Neural cell (in vitro differentiated cells): Measurements from ENCODE around the gene PCED1A. TPM values are rescaled to one million over a fixed set of nuclear protein-coding genes. Genes with fewer than 3 reads are reported as not detected.

Source experiments
- H2AFZ ChIP-seq: fragments of 200-600, 300-800 bp; sonication (generic), shearing (Covaris generic); 2 replicates; pipeline ENCODE4 v1.6.0; 2014; ENCODE audit warnings: low read depth, mild to moderate bottlenecking, antibody characterized with exemption, low read length, moderate library complexity
- H3F3A ChIP-seq: fragments of 200-600 bp; shearing (Covaris generic); 2 replicates; pipeline ENCODE4 v1.6.1; 2016; ENCODE audit warnings: mild to moderate bottlenecking, moderate library complexity, mixed read lengths, antibody characterized with exemption, low read length; ENCODE audit not compliant: insufficient read depth, poor library complexity, severe bottlenecking
- H3K27ac ChIP-seq: fragments of 200-600, 300-800 bp; sonication (generic), shearing (Covaris generic); 2 replicates; pipeline ENCODE4 v1.5.1; 2014; ENCODE audit warnings: mild to moderate bottlenecking, low read length, moderate library complexity
- H3K27me3 ChIP-seq: fragments of 300-800, 200-600 bp; sonication (generic), shearing (Covaris generic); 2 replicates; pipeline ENCODE4 v1.6.0; 2014; ENCODE audit warnings: mild to moderate bottlenecking, low read depth, low read length, moderate library complexity; ENCODE audit not compliant: insufficient read depth
- H3K36me3 ChIP-seq: fragments of 300-800, 200-600 bp; sonication (generic), shearing (Covaris generic); 2 replicates; pipeline ENCODE4 v1.5.1; 2014; ENCODE audit warnings: mild to moderate bottlenecking, antibody characterized with exemption, low read length, moderate library complexity; ENCODE audit not compliant: insufficient read depth
- H3K4me2 ChIP-seq: fragments of 300-800, 200-600 bp; sonication (generic), shearing (Covaris generic); 2 replicates; pipeline ENCODE4 v1.6.0; 2014; ENCODE audit warnings: mild to moderate bottlenecking, low read length
- H3K4me3 ChIP-seq: fragments of 300-800, 200-600 bp; sonication (generic), shearing (Covaris generic); 2 replicates; pipeline ENCODE4 v1.5.1; 2014; ENCODE audit warnings: mild to moderate bottlenecking, low read length, moderate library complexity
- H3K79me2 ChIP-seq: fragments of 200-600 bp; shearing (Covaris generic); replicated peaks from 2 replicates; pipeline ENCODE4 v1.6.0; 2014; ENCODE audit warnings: mild to moderate bottlenecking, low read length, moderate library complexity; ENCODE audit not compliant: insufficient read depth
- H3K9ac ChIP-seq: fragments of 300-800, 200-600 bp; sonication (generic), shearing (Covaris generic); 2 replicates; pipeline ENCODE4 v1.6.1; 2016; ENCODE audit warnings: mild to moderate bottlenecking, low read length, mixed read lengths
- H3K9me2 ChIP-seq: fragments of 200-600 bp; shearing (Covaris generic); 2 replicates; pipeline ENCODE4 v1.6.1; 2016; ENCODE audit warnings: mild to moderate bottlenecking, low read length, mixed read lengths; ENCODE audit not compliant: insufficient read depth
- H3K9me3 ChIP-seq: fragments of 200-600, 300-800 bp; sonication (generic), shearing (Covaris generic); 2 replicates; pipeline ENCODE4 v1.6.1; 2016; ENCODE audit warnings: mild to moderate bottlenecking, mixed run types, low read length, moderate library complexity, mixed read lengths
- H4K20me1 ChIP-seq: fragments of 200-600 bp; shearing (Covaris generic); 2 replicates; pipeline ENCODE4 v1.6.1; 2016; ENCODE audit warnings: mild to moderate bottlenecking, mixed run types; ENCODE audit not compliant: insufficient read depth
- EP300 ChIP-seq: fragments of 450-650 bp; conservative IDR thresholded peaks from 2 replicates; pipeline ENCODE4 v1.6.1; 2014; ENCODE audit warnings: antibody characterized with exemption, mild to moderate bottlenecking, moderate library complexity; ENCODE audit not compliant: poor library complexity, severe bottlenecking
- EZH2 ChIP-seq: fragments of 200-600, 300-800 bp; shearing (Covaris generic), sonication (generic); IDR thresholded peaks from 2 replicates; pipeline ENCODE4 v1.6.1; 2014; ENCODE audit warnings: antibody characterized with exemption, low read length, borderline replicate concordance, mild to moderate bottlenecking; ENCODE audit not compliant: insufficient read depth, poor library complexity, severe bottlenecking
- MXI1 ChIP-seq: fragments of 450-650 bp; conservative IDR thresholded peaks from 2 replicates; pipeline ENCODE4 v1.6.1; 2014; ENCODE audit warnings: antibody characterized with exemption, mild to moderate bottlenecking; ENCODE audit not compliant: poor library complexity, severe bottlenecking
- POLR2AphosphoS5 ChIP-seq: IDR thresholded peaks from 2 replicates; pipeline ENCODE4 v1.6.1; 2012
- RAD21 ChIP-seq: fragments of 450-650 bp; conservative IDR thresholded peaks from 2 replicates; pipeline ENCODE4 v1.6.1; 2014; ENCODE audit warnings: antibody characterized with exemption, mild to moderate bottlenecking, moderate library complexity
- SMC3 ChIP-seq: fragments of 450-650 bp; conservative IDR thresholded peaks from 2 replicates; pipeline ENCODE4 v1.6.1; 2014; ENCODE audit warnings: antibody characterized with exemption, mild to moderate bottlenecking, moderate library complexity; ENCODE audit not compliant: poor library complexity
- TAF1 ChIP-seq: IDR thresholded peaks from 2 replicates; pipeline ENCODE4 v1.6.1; 2012; ENCODE audit warnings: low read depth
- polyA plus RNA-seq: library from polyadenylated mRNA; depleted of rRNA; stranded (reverse); fragments of >200 nt; gene quantifications from 2 replicates; pipeline ENCODE4 v1.2.3, GENCODE V29; 2014
- TF ChIP-seq, protein P1 (sequence below): IDR thresholded peaks from 2 replicates; pipeline ENCODE4 v1.6.1; 2012; ENCODE audit warnings: borderline replicate concordance
- TF ChIP-seq, protein P2 (sequence below): fragments of 450-650 bp; IDR thresholded peaks from 2 replicates; pipeline ENCODE4 v1.5.1; 2014; ENCODE audit warnings: antibody characterized with exemption, mild to moderate bottlenecking, moderate library complexity; ENCODE audit not compliant: poor library complexity, severe bottlenecking

The PCED1A gene
- polyA plus RNA-seq, 1 donor from 2014 or later: 132 TPM

GRCh38 chr20:2820896-2821869 is 19.3 kb downstream of the PCED1A start:
- H2AFZ ChIP-seq: no peak overlapping the region
- H3K27me3 ChIP-seq: peaks cover 23% of the 10 kb centered on the region
- H3K4me2 ChIP-seq: no peak overlapping the region

GRCh38 chr20:2820084-2820895 is 20.2 kb downstream of the PCED1A start:
- Histone ChIP-seq H3K27ac (no peak overlapping the region), H3K27me3 (peaks cover 23% of the 10 kb centered on the region), H3K4me3 (no peak overlapping the region), H3F3A (no peaks in the 10 kb centered on the region), H4K20me1 (no peaks in the 10 kb centered on the region), H2AFZ (no peak overlapping the region), H3K9ac (no peak overlapping the region), H3K9me3 (no peaks in the 10 kb centered on the region), H3K4me2 (no peak overlapping the region), H3K9me2 (no peaks in the 10 kb centered on the region), H3K36me3 (no peaks in the 10 kb centered on the region), H3K79me2 (no peaks in the 10 kb centered on the region)
- TF ChIP-seq, protein P1, sequence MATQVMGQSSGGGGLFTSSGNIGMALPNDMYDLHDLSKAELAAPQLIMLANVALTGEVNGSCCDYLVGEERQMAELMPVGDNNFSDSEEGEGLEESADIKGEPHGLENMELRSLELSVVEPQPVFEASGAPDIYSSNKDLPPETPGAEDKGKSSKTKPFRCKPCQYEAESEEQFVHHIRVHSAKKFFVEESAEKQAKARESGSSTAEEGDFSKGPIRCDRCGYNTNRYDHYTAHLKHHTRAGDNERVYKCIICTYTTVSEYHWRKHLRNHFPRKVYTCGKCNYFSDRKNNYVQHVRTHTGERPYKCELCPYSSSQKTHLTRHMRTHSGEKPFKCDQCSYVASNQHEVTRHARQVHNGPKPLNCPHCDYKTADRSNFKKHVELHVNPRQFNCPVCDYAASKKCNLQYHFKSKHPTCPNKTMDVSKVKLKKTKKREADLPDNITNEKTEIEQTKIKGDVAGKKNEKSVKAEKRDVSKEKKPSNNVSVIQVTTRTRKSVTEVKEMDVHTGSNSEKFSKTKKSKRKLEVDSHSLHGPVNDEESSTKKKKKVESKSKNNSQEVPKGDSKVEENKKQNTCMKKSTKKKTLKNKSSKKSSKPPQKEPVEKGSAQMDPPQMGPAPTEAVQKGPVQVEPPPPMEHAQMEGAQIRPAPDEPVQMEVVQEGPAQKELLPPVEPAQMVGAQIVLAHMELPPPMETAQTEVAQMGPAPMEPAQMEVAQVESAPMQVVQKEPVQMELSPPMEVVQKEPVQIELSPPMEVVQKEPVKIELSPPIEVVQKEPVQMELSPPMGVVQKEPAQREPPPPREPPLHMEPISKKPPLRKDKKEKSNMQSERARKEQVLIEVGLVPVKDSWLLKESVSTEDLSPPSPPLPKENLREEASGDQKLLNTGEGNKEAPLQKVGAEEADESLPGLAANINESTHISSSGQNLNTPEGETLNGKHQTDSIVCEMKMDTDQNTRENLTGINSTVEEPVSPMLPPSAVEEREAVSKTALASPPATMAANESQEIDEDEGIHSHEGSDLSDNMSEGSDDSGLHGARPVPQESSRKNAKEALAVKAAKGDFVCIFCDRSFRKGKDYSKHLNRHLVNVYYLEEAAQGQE: no peak
- TF ChIP-seq, protein P2, sequence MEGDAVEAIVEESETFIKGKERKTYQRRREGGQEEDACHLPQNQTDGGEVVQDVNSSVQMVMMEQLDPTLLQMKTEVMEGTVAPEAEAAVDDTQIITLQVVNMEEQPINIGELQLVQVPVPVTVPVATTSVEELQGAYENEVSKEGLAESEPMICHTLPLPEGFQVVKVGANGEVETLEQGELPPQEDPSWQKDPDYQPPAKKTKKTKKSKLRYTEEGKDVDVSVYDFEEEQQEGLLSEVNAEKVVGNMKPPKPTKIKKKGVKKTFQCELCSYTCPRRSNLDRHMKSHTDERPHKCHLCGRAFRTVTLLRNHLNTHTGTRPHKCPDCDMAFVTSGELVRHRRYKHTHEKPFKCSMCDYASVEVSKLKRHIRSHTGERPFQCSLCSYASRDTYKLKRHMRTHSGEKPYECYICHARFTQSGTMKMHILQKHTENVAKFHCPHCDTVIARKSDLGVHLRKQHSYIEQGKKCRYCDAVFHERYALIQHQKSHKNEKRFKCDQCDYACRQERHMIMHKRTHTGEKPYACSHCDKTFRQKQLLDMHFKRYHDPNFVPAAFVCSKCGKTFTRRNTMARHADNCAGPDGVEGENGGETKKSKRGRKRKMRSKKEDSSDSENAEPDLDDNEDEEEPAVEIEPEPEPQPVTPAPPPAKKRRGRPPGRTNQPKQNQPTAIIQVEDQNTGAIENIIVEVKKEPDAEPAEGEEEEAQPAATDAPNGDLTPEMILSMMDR: no peak
- no peak for TF ChIP-seq POLR2AphosphoS5
- no peak for TF ChIP-seq MXI1
- TF ChIP-seq EZH2: no peak
- TF ChIP-seq EP300: no peak

More at GRCh38 chr20:2820896-2821869, 19.3 kb downstream of the PCED1A start:
- Histone ChIP-seq H3K79me2 (no peaks in the 10 kb centered on the region), H3K36me3 (no peaks in the 10 kb centered on the region), H3F3A (no peaks in the 10 kb centered on the region), H3K27ac (no peak overlapping the region), H3K4me3 (no peak overlapping the region), H3K9ac (no peak overlapping the region), H3K9me3 (no peaks in the 10 kb centered on the region), H4K20me1 (no peaks in the 10 kb centered on the region), H3K9me2 (no peaks in the 10 kb centered on the region)
- TF ChIP-seq MXI1: no peak
- no peak for TF ChIP-seq RAD21
- TF ChIP-seq POLR2AphosphoS5: no peak
- TF ChIP-seq EZH2: no peak
- no peak for TF ChIP-seq EP300
- TF ChIP-seq SMC3: no peak
- TF ChIP-seq TAF1: no peak
- TF ChIP-seq, protein P2: no peak
- TF ChIP-seq, protein P1: no peak
